GM19372 (cell line): ENCODE data around the gene KLF4.
"Not testable (repeated sequence)": the region's sequence is repeated elsewhere in the genome, so short reads cannot be mapped to it uniquely, and the experiment has no call there.

Source experiments
- ATAC-seq: cut with Tn5 transposase; IDR thresholded peaks from one replicate; pipeline ENCODE4 v1.9.1; 2021; ENCODE audit warnings: mild to moderate bottlenecking, low read depth, moderate library complexity; ENCODE audit not compliant: unreplicated experiment

The KLF4 gene

GRCh38 chr9:107489687-107490605 lies at the start of gene KLF4:
Gene KLF4, minus strand, starts transcription at chr9:107489769. Its CDS starts 597 bp downstream, at chr9:107489172.
- peak; percentile 66 for ATAC-seq

GRCh38 chr9:107536462-107536861 lies 46.9 kb upstream of the KLF4 start:
- no peak for ATAC-seq

DNA sequence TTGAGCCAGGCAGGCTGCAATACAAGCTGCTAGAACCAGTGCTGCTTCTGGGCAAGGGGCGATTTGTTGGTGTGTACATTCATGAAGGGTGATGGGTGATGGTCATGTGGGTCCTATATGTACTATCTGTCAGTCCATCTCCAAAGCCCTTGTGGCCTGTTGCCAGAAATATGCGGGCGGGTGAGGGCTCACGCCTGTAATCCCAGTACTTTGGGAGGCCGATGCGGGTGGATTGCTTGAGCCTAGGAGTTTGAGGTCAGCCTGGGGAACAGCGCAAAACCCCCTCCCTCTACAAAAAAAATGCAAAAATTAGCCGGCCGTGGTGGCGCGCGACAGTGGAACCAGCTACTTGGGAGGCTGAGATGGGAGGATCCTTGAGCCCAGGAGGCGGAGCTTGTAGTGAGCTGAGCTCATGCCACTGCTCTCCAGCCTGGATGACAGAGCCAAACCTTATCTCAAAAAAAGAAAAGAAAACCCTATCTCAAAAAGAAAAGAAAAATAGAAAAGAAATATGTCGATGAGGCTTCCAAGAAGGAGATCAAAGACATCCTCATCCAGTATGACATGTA lies 45.0 kb upstream of the KLF4 start:
- ATAC-seq, result no peak

DNA sequence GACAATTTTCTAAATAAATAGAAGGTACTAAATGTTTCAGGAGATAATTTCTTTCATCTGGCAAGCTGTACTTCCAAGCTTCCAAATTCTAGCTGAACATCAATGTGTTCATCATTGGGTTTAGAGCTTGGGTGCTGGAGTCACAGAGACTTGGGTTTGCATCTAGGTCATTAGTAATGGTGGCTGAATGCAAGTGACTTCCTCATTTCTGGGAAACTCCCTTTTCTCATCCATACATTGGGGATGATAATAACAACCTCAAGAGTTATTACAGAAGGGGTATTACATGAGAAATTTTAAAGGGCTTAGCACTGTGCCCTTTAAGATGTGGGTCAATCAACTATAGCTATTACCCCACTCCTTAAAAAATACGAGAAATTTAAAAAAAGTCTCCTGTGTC lies 41.1 kb upstream of the KLF4 start:
- ATAC-seq, result no peak

DNA sequence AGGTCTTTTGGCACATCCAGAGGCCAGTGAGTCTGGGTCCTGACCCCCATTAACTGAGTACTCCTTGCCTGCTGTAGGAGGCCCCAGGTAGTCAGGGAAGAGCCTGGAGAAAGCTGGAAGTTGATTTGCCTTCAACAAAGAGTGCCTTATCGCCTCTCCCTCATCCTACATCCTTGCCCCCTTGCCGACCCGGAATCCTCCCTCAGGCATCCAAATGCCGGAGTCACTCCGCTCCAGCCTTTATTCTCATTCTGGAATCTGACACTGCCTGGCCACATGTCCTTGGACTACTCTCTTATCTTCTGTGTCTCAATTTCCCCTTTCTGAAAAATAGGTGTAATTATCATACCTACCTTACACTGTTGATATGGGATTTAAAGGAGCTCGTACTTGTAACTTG lies 39.1 kb upstream of the KLF4 start:
- no peak for ATAC-seq

GRCh38 chr9:107523539-107523938 lies 34.0 kb upstream of the KLF4 start:
- ATAC-seq, result no peak

GRCh38 chr9:107520186-107520585 lies 30.6 kb upstream of the KLF4 start:
- ATAC-seq, result no peak

- no peak for ATAC-seq
Measured at GRCh38 chr9:107518037-107518807, 28.7 kb upstream of the KLF4 start.

DNA sequence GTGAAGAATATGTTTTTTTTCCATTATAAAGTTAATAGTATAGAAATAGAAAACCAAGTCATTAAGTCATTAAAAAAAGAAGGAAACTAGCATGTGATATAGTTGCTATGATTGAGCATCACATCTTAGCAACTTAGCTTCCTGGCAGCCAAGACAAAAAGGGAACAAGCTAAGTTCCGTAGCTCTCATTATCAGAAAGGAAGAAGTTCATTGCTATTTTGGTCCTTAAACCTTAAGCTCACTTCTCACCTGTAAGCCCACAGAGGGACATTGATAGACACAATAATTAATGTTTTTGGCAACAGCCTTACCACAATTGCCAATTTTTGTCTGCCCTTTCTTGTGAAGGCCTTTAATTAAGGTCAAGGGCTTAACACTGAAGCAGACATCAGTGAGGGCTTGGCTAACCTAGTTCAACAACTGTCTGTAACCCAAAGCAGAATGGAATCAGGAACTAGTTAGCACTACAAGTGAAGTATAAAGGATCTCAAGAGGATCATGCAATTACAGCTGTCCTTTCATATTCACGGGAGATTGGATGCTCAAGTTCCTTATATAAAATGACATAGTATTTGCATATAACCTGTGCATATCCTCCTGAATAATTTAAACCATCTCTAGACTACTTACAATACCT lies 24.0 kb upstream of the KLF4 start:
- ATAC-seq, result no peak

- no peak for ATAC-seq
Measured at GRCh38 chr9:107504585-107505455, 15.3 kb upstream of the KLF4 start.

DNA sequence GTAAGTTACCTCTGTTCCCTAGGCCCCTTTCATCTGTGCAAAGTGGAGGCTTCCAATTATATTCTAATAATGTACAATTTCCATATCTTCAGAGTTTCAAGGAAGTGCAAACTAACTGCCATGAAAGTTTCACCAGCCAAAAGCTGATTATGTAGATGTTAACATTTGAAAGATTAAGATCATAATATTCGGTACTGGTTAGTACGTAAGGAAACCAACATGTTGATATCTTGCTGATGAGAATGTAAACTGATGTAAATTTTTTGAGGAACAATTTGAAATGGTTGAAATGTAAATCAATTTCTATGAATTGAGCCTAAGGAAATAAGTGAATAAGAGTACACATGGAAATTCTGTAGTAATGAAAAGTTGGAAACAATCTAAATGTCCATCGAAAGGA lies 12.9 kb upstream of the KLF4 start:
- no peak for ATAC-seq

- not testable (repeated sequence) for ATAC-seq
Measured at GRCh38 chr9:107500421-107501200, 11.0 kb upstream of the KLF4 start.

GRCh38 chr9:107496976-107497375 lies 7.4 kb upstream of the KLF4 start:
- no peak for ATAC-seq

GRCh38 chr9:107492381-107492970 lies 2.9 kb upstream of the KLF4 start:
- no peak for ATAC-seq

DNA sequence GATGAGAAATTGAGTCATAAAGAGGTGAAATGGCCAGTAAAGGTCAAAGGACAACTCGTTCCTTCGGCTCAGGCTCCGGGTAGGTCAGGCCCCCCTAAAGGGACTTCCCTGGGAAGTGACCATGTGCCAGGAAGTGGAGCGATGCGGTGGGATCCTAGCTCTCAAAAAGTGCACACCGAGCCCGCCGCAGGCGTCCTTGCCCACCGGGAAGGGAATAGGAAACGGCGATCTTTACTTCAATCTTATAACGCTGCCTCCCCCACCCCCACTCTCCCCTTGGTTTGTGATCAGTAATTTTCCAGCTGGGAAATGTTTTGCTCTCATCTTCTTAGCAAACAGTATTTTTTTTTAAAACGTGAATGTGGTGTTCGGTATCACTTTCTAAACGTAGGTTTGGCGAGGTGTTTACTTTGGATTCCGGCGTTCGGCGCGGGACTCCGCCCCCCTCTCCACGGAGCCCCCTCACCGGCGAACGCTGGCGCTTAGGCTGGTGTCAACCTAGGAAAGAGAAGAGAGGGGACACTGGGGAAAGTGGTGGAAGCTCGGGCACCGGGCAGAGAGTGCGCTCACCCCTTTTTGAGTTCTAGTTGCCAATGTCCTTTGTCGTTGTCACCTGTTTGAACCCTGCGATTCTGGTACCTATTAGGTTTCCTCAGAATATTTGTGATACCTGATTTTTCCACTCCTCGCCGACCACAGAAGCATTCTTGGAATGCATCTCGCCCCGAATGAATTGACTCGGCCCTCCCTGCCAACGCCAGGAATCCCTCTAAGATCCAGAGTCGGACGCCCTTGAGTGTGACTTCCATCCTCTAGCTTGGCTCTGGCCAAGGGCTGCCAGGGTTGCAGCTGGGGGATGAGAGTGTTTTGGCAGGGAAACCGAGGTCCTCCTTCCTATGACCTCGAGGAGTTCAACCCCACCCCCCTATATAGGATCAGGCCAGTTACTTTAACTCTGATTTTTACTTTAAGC lies 1.8 kb upstream of the KLF4 start:
- no peak for ATAC-seq

DNA sequence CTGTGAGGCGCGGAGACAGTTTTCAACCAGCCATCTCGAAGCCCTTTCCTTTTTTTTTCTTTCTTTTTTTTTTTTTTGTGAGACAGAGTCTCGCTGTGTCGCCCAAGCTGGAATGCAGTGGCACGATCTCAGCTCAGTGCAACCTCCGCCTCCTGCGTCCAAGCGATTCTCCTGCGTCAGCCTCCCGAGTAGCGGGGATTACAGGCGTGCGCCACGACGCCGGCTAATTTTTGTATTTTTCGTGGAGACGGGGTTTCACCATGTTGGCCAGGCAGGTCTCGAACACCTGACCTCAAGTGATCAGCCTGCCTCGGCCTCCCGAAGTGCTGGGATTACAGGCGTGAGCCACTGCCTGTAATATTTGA lies 1.0 kb upstream of the KLF4 start:
- ATAC-seq, result not testable (repeated sequence)

- peak; percentile 36 for ATAC-seq
Measured at GRCh38 chr9:107489144-107489673, 360 bp downstream of the KLF4 start.
